NCI-H2029 treated with DMSO at 0.1 percent for 48 hours (cell line): ENCODE results near the gene MRPS6.

Source experiments
- DNase-seq: peaks from one replicate; lab custom pipeline; 2025; lab: John Stamatoyannopoulos, UW

MRPS6 gene

GRCh38 chr21:34132926-34133325, 59.5 kb downstream of the MRPS6 start:
- no peak for DNase-seq

GRCh38 chr21:34133392-34133791, 60.0 kb downstream of the MRPS6 start:
- no peak for DNase-seq

- no peak for DNase-seq
Measured at GRCh38 chr21:34133802-34134201, 60.4 kb downstream of the MRPS6 start.

GRCh38 chr21:34135330-34135729, 62.0 kb downstream of the MRPS6 start:
- DNase-seq, result no peak

- no peak for DNase-seq
Measured at GRCh38 chr21:34141373-34141772, 68.0 kb downstream of the MRPS6 start.

GRCh38 chr21:34143685-34144182, 70.4 kb downstream of the MRPS6 start:
- no peak for DNase-seq

GRCh38 chr21:34144224-34144623, 70.8 kb downstream of the MRPS6 start:
- DNase-seq, result no peak

GRCh38 chr21:34147792-34148418, 74.5 kb downstream of the MRPS6 start:
- DNase-seq, result no peak

GRCh38 chr21:34148419-34148804, 75.0 kb downstream of the MRPS6 start:
- DNase-seq, result no peak

- no peak for DNase-seq
Measured at GRCh38 chr21:34148826-34149558, 75.6 kb downstream of the MRPS6 start.

GRCh38 chr21:34152500-34152899, 79.1 kb downstream of the MRPS6 start:
- no peak for DNase-seq

GRCh38 chr21:34154878-34155277, 81.5 kb downstream of the MRPS6 start:
- DNase-seq, result no peak

- no peak for DNase-seq
Measured at GRCh38 chr21:34156957-34157356, 83.6 kb downstream of the MRPS6 start.

- no peak for DNase-seq
Measured at GRCh38 chr21:34157521-34157920, 84.1 kb downstream of the MRPS6 start.

- no peak for DNase-seq
Measured at GRCh38 chr21:34158866-34159835, 85.8 kb downstream of the MRPS6 start.

GRCh38 chr21:34166468-34166867, 93.1 kb downstream of the MRPS6 start:
- no peak for DNase-seq

GRCh38 chr21:34170886-34171285, 97.5 kb downstream of the MRPS6 start:
- no peak for DNase-seq

- no peak for DNase-seq
Measured at GRCh38 chr21:34174470-34174869, 101.1 kb downstream of the MRPS6 start.

GRCh38 chr21:34176448-34176847, 103.1 kb downstream of the MRPS6 start:
- DNase-seq, result no peak

- DNase-seq, result no peak
Measured at GRCh38 chr21:34177919-34178567, 104.7 kb downstream of the MRPS6 start.

GRCh38 chr21:34179204-34179935, 106.0 kb downstream of the MRPS6 start:
- no peak for DNase-seq
